Measurements from ENCODE around the gene GAS2L1. TPM values are rescaled to one million over a fixed set of nuclear protein-coding genes. Genes with fewer than 3 reads are reported as not detected.

The GAS2L1 gene
- total RNA-seq, 1 experiment from 2014 or later = 8.0 TPM

GRCh38 chr22:29267858-29268510, 38.5 kb upstream of the GAS2L1 start, which contains the start of the genes EWSR1 and RHBDD3:
Gene EWSR1, plus strand, starts transcription at chr22:29268268. Its CDS starts 69 bp downstream, at chr22:29268337.
Gene RHBDD3, minus strand, starts transcription at chr22:29267981. Its CDS starts 2,355 bp downstream, at chr22:29265626.
- peak within 1 kb of the TSS; percentile 91 for H3T11ph ChIP-seq (ENCODE audit: low read length)
- peak within 1 kb of the TSS; percentile 99 for H2BK12ac ChIP-seq (ENCODE audit: insufficient read length, low read depth, low read length)
- peak within 1 kb of the TSS; percentile 65 for H4K5ac ChIP-seq (ENCODE audit: insufficient read length, low read depth, low read length)
- peak within 1 kb of the TSS; percentile 92 to 93 for H3K4me3 Mint-ChIP-seq
- peak within 1 kb of the TSS; percentile 72 for H3K27ac ChIP-seq (ENCODE audit: insufficient read length, low read depth, low read length)
- H2AK5ac ChIP-seq (ENCODE audit: insufficient read length, low read length) = no peak within 1 kb of the TSS
- H3K9me3 ChIP-seq (ENCODE audit: control insufficient read depth, low read depth, low read length) = no peaks in the 10 kb centered on the region
- H3K9ac ChIP-seq (ENCODE audit: extremely low read depth, insufficient read length, low read length) = peak within 1 kb of the TSS; percentile 99
- H3K36me3 Mint-ChIP-seq (ENCODE audit: insufficient read depth in 1 of 3, low read depth in 3 of 3) = peaks cover 45 to 69% (median 60%) of the 10 kb centered on the region in 3 experiments; a peak in 6 of 7 replicates
- peaks cover 46% of the 10 kb centered on the region for H3K79me2 ChIP-seq (ENCODE audit: insufficient read depth, low read length)
- H3K27ac Mint-ChIP-seq = peak within 1 kb of the TSS; percentile 100
- H3K27me3 ChIP-seq (ENCODE audit: insufficient read depth, low read length) = no peaks in the 10 kb centered on the region
- H3K4ac ChIP-seq (ENCODE audit: low read depth, low read length) = peak within 1 kb of the TSS; percentile 64; the same call in 1 of the 2 replicates
- H3K4me1 ChIP-seq (ENCODE audit: insufficient read depth, low read length) = peaks cover 8% of the 10 kb centered on the region
- H2BK120ac ChIP-seq (ENCODE audit: low read depth, low read length, poor library complexity, severe bottlenecking) = peak within 1 kb of the TSS; percentile 99
- TF ChIP-seq, protein P1, sequence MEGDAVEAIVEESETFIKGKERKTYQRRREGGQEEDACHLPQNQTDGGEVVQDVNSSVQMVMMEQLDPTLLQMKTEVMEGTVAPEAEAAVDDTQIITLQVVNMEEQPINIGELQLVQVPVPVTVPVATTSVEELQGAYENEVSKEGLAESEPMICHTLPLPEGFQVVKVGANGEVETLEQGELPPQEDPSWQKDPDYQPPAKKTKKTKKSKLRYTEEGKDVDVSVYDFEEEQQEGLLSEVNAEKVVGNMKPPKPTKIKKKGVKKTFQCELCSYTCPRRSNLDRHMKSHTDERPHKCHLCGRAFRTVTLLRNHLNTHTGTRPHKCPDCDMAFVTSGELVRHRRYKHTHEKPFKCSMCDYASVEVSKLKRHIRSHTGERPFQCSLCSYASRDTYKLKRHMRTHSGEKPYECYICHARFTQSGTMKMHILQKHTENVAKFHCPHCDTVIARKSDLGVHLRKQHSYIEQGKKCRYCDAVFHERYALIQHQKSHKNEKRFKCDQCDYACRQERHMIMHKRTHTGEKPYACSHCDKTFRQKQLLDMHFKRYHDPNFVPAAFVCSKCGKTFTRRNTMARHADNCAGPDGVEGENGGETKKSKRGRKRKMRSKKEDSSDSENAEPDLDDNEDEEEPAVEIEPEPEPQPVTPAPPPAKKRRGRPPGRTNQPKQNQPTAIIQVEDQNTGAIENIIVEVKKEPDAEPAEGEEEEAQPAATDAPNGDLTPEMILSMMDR (conservative IDR thresholded peaks at IDR 0.05) = no peak
- peak within 1 kb of the TSS; percentile 100 for H3K18ac ChIP-seq (ENCODE audit: insufficient read length, low read depth, low read length)
- H3K56ac ChIP-seq (ENCODE audit: insufficient read length, low read depth, low read length) = peak within 1 kb of the TSS; percentile 85
- peak within 1 kb of the TSS; percentile 92 for H3K4me2 ChIP-seq (ENCODE audit: insufficient read depth, insufficient read length, low read length)
- no peak within 1 kb of the TSS for H3K23ac ChIP-seq (ENCODE audit: insufficient read length, low read depth, low read length)
- peaks cover 23% of the 10 kb centered on the region for H3K23me2 ChIP-seq (ENCODE audit: insufficient read length, low read depth, low read length, poor library complexity, severe bottlenecking)
- no peaks in the 10 kb centered on the region for H4K20me1 ChIP-seq (ENCODE audit: control insufficient read depth, insufficient read depth, insufficient read length)
- H2BK20ac ChIP-seq (ENCODE audit: low read depth, low read length, poor library complexity, severe bottlenecking) = no peak within 1 kb of the TSS
- peak within 1 kb of the TSS; percentile 100 for H3K14ac ChIP-seq (ENCODE audit: insufficient read depth, low read length)
- no peaks in the 10 kb centered on the region for H3K27me3 Mint-ChIP-seq (ENCODE audit: low read depth)
- peak within 1 kb of the TSS; percentile 9; the same call in 1 of the 2 replicates for H2BK15ac ChIP-seq (ENCODE audit: low read depth, low read length)
- H4K8ac ChIP-seq (replicated peaks; ENCODE audit: insufficient read length, low read depth, low read length) = no peak within 1 kb of the TSS
- no CpG with 5 or more reads among the region's 67 CpGs for WGBS (ENCODE audit: extremely low coverage, insufficient read length, low lambda C conversion rate)
- H2BK5ac ChIP-seq (ENCODE audit: insufficient read length, low read length) = peak within 1 kb of the TSS; percentile 93
- no peaks in the 10 kb centered on the region for H3K79me1 ChIP-seq (ENCODE audit: insufficient read depth, low read depth, low read length, poor library complexity, severe bottlenecking)
- peak within 1 kb of the TSS; percentile 72 for H4K91ac ChIP-seq (ENCODE audit: insufficient read length, low read depth, low read length)
- H3K9me3 Mint-ChIP-seq = peaks cover 0 to 4% of the 10 kb centered on the region in 2 experiments; a peak in 2 of 5 replicates
- H3K4me1 Mint-ChIP-seq = peaks cover 38 to 43% of the 10 kb centered on the region in 2 experiments
- DNase-seq = peak; percentile 93
- peak within 1 kb of the TSS; percentile 92 for H2AFZ ChIP-seq (ENCODE audit: low read length)
